Upper lobe of right lung (tissue), 1 donor: ENCODE data around the gene PARD6A. TPM values are rescaled to one million over a fixed set of nuclear protein-coding genes. Genes with fewer than 3 reads are reported as not detected.

Source experiments
- ATAC-seq: fragments of 200-7000 bp; cut with Tn5 transposase; one replicate; pipeline ENCODE4 v1.9.1; 2020; ENCODE audit warnings: mild to moderate bottlenecking, moderate library complexity
- DNase-seq: peaks from one replicate; pipeline ENCODE4 v3.0.0-alpha.2; 2020
- H3K27ac ChIP-seq: fragments of 200-600 bp; one replicate; pipeline ENCODE4 v1.8.0; 2022
- H3K27me3 ChIP-seq: fragments of 200-600 bp; one replicate; pipeline ENCODE4 v1.8.0; 2022; ENCODE audit warnings: mild to moderate bottlenecking
- H3K36me3 ChIP-seq: fragments of 200-600 bp; one replicate; pipeline ENCODE4 v1.8.0; 2022
- H3K4me1 ChIP-seq: fragments of 200-600 bp; one replicate; pipeline ENCODE4 v1.8.0; 2022
- H3K4me3 ChIP-seq: fragments of 200-600 bp; one replicate; pipeline ENCODE4 v1.8.0; 2022; ENCODE audit warnings: mild to moderate bottlenecking
- H3K9me3 ChIP-seq: fragments of 200-600 bp; one replicate; pipeline ENCODE4 v1.8.0; 2022
- CTCF ChIP-seq: fragments of 200-600 bp; IDR thresholded peaks from one replicate; pipeline ENCODE4 v1.8.0; 2022; ENCODE audit warnings: antibody characterized with exemption
- intact Hi-C: fragments of 100-400 bp; cut with DNase I; formaldehyde crosslinking; loops from one replicate; pipeline ENCODE4 v1.11.0; 2022
- total RNA-seq: library from RNA; stranded (reverse); fragmentation: NEBNext Ultra II Directional; extraction: Animal tissue kit (Norgen Biotek cat#: 25700); gene quantifications from one replicate; pipeline ENCODE4 v1.2.1, GENCODE V29; 2021
- donor health status: DM: no; HTN: yes; CAD: no; lungs with severe emphysema.

Gene PARD6A
- total RNA-seq, 1 donor from 2014 or later = 4.7 TPM

GRCh38 chr16:67668495-67669157, 7.9 kb downstream of the PARD6A start:
- intact Hi-C loops = loop anchor here (10.0 kb wide), 1 partner anchor 104 kb away; the partner anchor contains the start of gene CTCF
- Histone ChIP-seq H3K4me1 (peaks cover 30% of the 10 kb centered on the region), H3K27ac (peak overlapping the region; percentile 89)

GRCh38 chr16:67669499-67670101, 8.8 kb downstream of the PARD6A start:
- Histone ChIP-seq H3K27me3 (no peaks in the 10 kb centered on the region), H3K9me3 (no peaks in the 10 kb centered on the region), H3K4me1 (peaks cover 39% of the 10 kb centered on the region), H3K36me3 (no peaks in the 10 kb centered on the region), H3K4me3 (no peak overlapping the region), H3K27ac (no peak overlapping the region)
- intact Hi-C loops = loop anchor here (10.0 kb wide), 2 partner anchors 105 to 255 kb away; partner anchors contain the start of gene CTCF
- no peak for TF ChIP-seq CTCF
- DNase-seq (no peak), ATAC-seq (no peak)

More at GRCh38 chr16:67668495-67669157, 7.9 kb downstream of the PARD6A start:
- no peak for ATAC-seq
- no peak for TF ChIP-seq CTCF
- no peak for DNase-seq
- H3K4me3 ChIP-seq = no peak overlapping the region
- H3K9me3 ChIP-seq = no peaks in the 10 kb centered on the region
- no peaks in the 10 kb centered on the region for H3K36me3 ChIP-seq
- no peaks in the 10 kb centered on the region for H3K27me3 ChIP-seq

GRCh38 chr16:67672306-67672705, 11.5 kb downstream of the PARD6A start:
- no peak overlapping the region for H3K4me3 ChIP-seq
- intact Hi-C loops = loop anchor here (10.0 kb wide), 1 partner anchor 252 kb away; no protein-coding TSS in a partner anchor
- TF ChIP-seq CTCF = no peak
- ATAC-seq (peak; percentile 21), DNase-seq (peak; percentile 84)
- H3K4me1 ChIP-seq = peaks cover 34% of the 10 kb centered on the region
- H3K27me3 ChIP-seq = no peaks in the 10 kb centered on the region
- H3K36me3 ChIP-seq = no peaks in the 10 kb centered on the region
- no peaks in the 10 kb centered on the region for H3K9me3 ChIP-seq
- H3K27ac ChIP-seq = no peak overlapping the region

GRCh38 chr16:67672739-67673662, 12.2 kb downstream of the PARD6A start:
- ATAC-seq (peak; percentile 74), DNase-seq (no peak)
- no peaks in the 10 kb centered on the region for H3K36me3 ChIP-seq
- TF ChIP-seq CTCF = peak; percentile 73
- no peaks in the 10 kb centered on the region for H3K9me3 ChIP-seq
- no peak overlapping the region for H3K4me3 ChIP-seq
- no peaks in the 10 kb centered on the region for H3K27me3 ChIP-seq
- H3K4me1 ChIP-seq = peaks cover 27% of the 10 kb centered on the region
- intact Hi-C loops = loop anchor here (10.0 kb wide), 1 partner anchor 252 kb away; no protein-coding TSS in a partner anchor
- peak overlapping the region; percentile 92 for H3K27ac ChIP-seq
